ENCODE results near the gene FERMT2.
A peak's percentile ranks its signal among the peaks of the same experiment; 100 is the strongest.
"Not testable (repeated sequence)": the region's sequence is repeated elsewhere in the genome, so short reads cannot be mapped to it uniquely, and the experiment has no call there.

Gene FERMT2

DNA sequence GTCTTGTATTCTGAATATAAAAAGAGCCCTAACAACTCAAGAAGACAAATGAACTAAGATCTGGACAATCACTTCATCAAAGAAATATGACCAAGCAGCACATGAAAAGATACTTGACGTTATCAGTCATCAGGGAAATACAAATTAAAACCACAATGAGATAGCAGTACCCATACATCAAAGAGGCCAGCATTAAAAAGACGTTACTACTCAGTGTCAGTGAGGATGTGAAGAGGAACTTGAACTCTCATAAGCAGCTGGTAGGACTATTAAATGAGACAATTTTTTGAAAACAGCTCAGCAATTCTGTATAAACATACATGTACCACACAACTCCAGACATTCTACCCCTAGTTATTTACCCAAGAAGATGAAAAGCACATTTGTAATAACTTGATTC lies 55.9 kb downstream of the FERMT2 start:
- peak; percentile 35 for DNase-seq

DNA sequence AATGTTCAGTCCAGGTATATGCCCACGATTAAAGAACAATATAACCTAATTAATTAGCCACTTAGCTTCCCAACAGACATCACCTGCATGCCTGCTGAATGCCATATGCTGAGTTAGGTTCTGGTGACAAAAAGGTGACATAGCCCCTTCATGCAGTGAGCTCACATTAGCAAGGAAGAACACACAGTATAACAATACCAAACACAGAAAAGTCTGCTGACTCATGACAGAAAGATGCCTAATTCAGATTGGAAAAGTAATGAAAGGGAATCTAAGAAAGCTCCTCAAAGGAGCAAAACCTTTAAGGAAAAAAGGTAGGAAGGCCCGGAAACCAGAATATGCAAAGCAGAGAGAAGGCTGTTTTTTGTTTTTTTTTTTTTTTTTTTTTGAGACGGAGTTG lies 59.0 kb downstream of the FERMT2 start:
- no peak for DNase-seq

DNA sequence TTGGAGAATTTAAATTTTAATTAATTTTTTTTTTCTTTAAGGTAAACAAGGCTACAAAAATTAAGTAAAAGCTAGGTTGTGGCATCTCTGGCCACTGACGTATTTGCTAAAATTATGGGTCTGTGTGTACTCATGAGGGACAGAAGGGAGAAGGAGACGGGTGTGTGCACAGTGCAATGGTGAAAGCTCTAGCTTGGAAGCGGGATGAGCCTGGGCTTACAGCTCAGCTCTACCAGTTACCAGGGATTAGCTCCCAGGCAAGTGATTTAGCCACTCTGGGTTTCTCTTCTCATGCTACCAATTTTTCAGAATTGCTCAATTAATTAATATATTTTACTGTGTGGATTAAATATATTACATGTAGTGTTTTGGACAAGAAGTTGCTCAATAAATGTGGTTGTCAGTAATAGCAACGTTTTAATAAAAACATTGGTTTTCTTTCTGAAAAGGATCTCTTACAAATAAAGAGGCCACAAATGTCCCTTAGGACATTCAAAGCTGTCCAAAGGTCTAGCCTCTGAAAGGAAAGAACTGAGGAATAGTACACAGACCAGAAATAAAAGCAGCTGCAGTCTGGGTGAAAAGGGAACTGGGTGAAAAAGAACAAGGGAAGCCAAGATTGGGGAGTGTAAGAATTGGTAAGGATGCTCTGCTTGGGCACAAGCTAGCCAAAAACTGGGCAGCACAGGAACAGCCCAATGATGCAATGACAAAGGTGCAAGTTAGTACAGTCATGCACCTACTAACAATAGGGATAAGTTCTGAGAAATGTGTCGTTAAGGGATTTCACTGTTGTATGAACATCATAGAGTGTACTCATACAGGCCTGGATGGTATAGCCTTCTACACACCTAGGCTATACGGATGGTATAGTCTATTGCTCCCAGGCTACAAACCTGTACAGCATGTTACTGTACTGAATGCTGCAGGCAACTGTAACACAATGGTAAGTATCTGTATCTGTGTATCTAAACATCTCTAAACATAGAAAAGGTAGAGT lies 61.7 kb downstream of the FERMT2 start:
- no peak for DNase-seq

GRCh38 chr14:52888159-52888558 lies 62.7 kb downstream of the FERMT2 start:
- no peak for DNase-seq

GRCh38 chr14:52885230-52885629 lies 65.6 kb downstream of the FERMT2 start:
- peak; percentile 53 for DNase-seq

DNA sequence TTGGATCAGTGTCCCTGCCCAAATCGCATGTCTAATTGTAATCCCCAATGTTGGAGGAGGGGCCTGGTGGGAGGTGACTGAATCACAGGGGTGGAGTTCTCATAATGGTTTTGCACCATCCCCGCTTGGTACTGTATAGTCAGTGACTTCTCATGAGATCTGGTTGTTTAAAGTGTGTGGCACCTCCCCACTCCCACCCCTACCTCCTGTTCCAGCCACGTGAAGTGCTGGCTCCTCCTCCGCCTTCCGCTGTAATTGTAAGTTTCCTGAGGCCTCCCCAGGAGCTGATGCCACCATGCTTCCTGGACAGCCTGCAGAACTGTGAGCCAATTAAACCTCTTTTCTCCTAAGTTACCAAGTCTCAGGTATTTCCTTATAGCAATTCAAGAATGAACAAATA lies 67.2 kb downstream of the FERMT2 start:
- DNase-seq = no peak

DNA sequence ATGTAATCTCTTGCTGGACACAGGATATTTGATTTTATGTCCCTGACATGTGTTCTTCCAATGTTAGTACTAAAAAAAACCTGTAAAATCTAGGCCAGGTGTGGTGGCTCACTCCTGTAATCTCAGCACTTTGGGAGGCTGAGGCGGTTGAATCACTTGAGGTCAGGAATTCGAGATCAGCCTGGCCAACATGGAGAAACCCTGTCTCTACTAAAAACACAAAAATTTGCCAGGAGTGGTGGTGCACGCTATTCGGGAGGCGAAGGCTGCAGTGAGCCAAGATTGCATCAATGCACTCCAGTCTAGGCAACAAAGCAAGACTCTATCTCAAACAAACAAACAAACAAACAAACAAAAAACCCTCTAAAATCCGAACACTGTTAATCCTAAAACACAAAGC lies 68.0 kb downstream of the FERMT2 start:
- no peak for DNase-seq

DNA sequence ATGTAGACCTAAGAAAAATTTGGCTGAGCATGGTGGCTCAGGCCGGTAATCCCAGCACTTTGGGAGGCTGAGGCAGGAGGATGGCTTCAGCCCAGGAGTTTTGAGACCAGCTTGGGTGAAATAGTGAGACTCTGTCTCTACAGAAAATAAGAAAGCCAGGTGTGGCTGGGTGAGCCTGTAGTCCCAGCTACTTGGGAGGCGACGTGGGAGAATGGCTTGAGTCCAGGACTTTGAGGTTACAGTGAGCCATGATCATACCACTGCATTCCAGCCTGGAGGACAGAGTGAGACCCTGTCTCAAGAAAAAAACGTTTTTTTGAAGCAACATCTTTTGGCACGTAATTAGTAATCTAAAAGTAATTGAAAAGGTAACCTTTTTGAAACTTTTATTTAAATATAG lies 70.9 kb downstream of the FERMT2 start:
- DNase-seq = no peak

GRCh38 chr14:52878946-52879345 lies 71.9 kb downstream of the FERMT2 start:
- DNase-seq = no peak

DNA sequence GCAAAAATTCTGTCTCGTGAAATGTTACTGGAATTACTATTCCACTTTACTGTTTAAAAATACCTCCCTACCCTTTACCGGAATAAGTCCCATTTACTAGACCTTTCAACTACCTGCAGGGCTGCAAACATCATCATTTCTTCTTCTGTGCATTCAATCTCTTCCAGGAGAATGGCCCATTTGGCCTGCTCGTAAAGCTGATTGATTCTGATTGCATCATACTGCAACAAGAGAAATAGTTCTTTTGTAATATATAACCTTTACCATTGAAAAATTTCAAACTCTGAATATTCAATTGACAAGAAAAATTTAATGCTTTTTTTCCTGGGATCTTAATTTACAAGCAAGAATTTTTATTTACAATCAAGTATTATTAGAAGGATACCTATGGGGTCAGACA lies 72.4 kb downstream of the FERMT2 start:
- no peak for DNase-seq

- DNase-seq = peak; percentile 69
Observed at GRCh38 chr14:52877628-52878027, 73.2 kb downstream of the FERMT2 start.

DNA sequence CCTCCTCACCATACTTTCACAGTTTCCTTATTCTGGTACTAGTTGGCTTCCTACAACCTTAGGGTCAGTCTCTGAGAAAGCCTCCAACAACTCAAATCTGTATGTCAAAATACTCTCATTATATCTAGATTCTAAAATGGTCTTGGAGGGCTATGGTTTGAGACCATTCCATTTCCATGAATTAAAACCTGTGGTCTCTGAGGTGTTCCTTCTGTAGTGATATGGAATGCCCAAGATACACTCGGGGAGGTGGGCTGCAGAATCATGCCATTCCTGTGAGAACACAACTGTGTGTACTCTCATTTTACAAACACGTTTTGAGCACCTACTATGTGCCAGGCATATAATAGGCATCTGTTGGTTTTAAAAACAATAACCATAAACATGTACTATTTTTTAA lies 74.0 kb downstream of the FERMT2 start:
- DNase-seq = no peak

GRCh38 chr14:52876311-52876710 lies 74.5 kb downstream of the FERMT2 start:
- peak; percentile 55 for DNase-seq

DNA sequence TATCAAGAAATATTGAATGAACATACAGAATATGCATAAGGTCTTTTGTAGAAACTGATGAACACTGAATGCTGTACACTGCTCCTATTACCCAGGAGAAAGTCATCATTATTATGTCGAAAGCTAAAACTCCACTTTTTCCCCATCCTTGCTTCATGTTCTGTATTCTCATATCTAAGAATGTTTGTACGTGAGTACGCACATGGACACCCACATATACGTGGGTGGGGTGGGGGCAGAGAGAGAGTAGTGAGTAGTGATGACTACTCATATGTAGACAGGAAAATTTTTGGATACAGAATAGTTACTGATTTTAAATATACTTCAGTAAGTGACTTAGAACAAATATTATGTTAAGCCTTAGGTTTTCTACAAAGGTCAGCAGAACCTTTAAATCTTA lies 75.1 kb downstream of the FERMT2 start:
- no peak for DNase-seq

GRCh38 chr14:52874389-52874788 lies 76.5 kb downstream of the FERMT2 start:
- DNase-seq = no peak

DNA sequence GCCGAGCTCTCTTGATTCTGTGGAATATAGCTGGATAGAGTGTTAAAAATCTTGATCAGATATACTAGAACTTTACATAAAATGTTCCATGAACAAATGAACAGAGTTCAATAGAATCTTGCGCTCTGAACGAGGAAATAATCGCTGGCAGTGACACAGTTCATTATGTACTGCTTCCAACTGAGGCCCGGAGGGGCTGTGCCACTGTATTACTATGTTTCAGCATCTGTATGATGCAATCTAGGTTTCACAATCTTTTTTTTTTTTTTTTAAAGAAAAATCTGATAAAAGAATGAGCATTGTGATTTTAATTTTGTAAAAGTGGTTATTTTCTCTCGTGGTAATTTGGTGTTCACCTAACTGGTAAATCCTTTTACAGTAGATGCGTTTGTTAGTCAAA lies 77.2 kb downstream of the FERMT2 start:
- peak; percentile 40 for DNase-seq

- no peak for DNase-seq
Observed at GRCh38 chr14:52873065-52873464, 77.8 kb downstream of the FERMT2 start.

DNA sequence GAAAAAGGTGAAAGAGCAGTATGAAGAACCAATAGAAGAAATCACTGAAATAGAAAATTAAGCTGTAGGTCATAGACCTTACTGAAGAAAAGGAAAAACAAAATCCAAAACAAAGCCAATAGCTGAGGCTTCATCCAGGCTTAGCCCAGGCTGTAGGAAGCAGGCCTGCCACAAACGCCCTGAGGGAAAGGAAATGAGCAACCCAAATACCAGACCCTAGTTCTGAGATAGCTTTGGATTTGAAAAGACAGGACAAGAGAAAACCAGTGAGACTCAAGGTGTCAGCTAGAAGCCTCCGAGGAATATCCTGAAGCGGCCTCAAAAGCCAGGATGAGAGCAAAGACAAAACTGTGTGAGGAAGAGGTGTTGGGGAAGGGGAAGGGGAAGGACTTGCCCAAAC lies 79.2 kb downstream of the FERMT2 start:
- no peak for DNase-seq

DNA sequence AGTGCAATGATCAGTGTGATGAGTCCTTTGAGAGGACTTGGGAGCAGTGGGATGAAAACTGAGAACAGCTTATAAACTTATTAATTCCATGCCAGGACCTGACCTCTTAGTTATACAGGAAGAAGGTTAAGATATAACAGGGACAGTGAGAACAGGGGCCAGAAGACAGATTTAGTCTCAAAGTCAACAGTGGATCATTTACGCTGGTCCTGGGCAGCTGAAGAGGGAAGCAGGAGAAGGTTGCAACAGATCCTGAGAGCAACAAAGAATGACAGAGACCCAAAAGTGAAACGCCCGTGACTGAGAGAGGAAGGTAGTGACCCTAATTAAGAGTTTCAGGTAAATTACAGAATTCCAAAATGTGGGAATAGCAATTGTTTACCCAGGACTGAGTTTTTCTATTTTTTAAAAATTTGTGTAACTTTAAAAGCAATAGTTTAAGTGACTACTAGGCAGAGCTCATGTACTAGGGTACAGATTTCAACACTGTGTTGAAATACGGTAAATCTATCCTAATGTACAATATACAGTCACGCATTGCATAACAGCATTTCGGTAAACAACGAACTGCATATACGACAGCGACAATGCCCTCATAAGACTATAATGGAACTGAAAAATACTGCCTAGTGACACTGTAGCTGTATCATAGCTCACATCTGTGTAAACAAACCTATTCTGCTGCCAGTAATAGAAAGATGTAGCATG lies 81.8 kb downstream of the FERMT2 start:
- no peak for DNase-seq

DNA sequence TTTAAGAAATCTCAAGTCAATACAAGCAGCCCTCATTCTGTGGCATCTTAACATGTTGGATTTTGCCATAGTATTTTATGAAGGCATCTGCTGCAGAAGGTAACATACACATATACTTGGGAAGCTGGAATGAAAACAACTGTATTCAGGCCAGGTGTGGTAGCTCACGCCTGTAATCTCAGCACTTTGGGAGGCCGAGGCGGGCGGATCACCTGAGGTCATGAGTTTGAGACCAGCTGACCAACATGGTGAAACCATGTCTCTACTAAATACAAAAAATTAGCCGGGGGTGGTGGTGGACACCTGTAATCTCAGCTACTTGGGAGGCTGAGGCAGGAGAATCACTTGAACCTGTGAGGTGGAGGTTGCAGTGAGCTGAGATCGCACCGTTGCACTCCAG lies 86.0 kb downstream of the FERMT2 start:
- not testable (repeated sequence) for DNase-seq

DNA sequence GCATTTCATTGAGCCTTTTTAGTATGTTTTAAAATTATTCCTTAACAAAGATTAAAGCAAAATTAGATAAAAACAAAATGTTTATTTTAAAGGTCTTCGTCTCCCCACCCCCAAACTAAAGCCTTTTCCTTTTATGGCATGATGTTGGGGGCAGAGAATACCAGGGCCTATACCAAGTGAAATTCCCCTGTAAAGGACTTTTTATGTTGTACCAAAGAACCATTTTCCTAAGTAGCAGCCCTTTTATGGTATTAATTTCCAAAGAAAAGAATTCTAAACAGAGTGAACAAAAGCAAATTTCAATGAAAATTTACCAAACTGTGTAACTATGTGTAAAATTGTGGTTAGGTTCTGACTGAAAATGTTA lies 87.5 kb downstream of the FERMT2 start:
- DNase-seq = peak; percentile 55

DNA sequence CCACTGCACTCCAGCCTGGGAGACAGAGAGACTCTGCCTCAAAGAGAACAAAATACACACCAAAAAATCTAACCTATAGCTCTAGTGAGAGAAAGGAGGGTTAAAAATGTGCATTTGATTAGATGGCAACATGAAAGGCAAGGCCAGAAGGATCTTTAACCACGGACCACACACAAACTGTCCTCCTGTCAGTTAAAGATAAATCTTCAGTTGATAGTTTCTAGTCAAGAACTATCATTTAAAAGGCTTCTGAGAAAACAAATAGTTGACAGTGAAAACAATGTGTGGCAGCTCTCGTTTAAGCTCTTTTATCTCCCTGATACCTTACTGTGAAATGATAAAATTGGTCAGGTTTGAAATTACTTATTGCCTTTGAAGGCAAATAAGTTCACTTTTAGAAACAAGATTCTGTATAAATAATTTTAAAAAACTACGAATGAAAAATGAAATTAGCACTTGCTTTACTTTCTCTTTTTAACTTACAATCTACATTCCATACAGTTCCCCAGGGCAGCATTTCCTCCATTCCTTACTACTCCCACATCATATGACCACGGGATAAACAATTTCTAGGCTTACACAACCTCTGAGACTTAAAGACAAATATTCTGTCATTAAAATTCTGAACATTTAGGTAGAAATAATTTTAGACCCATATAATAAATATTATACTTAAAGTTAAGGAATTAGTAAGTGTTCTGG lies 88.1 kb downstream of the FERMT2 start:
- DNase-seq = peak; percentile 81

GRCh38 chr14:52861403-52861802 lies 89.4 kb downstream of the FERMT2 start:
- peak; percentile 44 for DNase-seq

DNA sequence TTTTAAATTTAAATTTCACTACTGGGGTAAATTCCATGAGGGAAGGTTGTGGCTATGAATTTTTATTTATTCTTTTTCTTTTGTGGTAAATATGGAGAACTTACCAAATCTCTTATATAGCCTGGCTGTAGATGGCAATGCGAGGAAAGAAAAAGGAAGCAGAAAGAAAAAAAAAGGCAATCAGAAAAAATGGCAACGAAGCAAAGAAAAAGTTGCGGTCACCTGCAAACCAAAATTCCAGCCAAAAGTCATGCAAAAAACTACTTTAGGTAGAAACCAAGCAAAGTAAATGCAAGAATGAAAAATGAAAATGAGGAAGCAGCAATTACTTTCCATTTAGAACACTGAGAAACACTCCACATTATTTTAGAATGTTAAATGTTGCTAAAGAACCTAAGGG lies 89.9 kb downstream of the FERMT2 start:
- no peak for DNase-seq
